ENCODE results near the gene RIMBP2. TPM values are rescaled to one million over a fixed set of nuclear protein-coding genes. Genes with fewer than 3 reads are reported as not detected.
"Not testable (repeated sequence)": the region's sequence is repeated elsewhere in the genome, so short reads cannot be mapped to it uniquely, and the experiment has no call there.

Gene RIMBP2
- total and polyA plus RNA-seq, 2 experiments from 2014 or later: 0.31 to 0.37 TPM

DNA sequence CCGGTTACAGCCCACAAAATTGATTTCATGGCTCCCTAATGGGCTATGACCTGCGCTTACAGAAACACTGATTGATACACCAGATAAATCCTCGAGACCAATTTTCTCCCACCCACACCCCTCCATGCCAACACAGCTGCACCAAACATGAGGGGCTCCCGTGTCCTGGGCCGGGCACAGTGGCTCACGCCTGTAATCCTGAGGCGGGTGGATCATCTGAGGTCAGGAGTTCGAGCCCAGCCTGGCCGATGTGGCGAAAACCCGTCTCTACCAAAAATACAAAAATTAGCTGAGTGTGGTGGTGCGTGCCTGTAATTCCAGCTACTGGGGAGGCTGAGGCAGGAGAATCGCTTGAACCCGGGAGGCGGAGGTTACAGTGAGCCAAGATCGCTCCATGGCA, 27.1 kb downstream of the RIMBP2 start:
- not testable (repeated sequence) for ATAC-seq; H3K4me2 ChIP-seq; H3K9me2 ChIP-seq (ENCODE audit: insufficient read depth); H3K36me3 Mint-ChIP-seq (ENCODE audit: low read depth); H3K4me1 Mint-ChIP-seq; H3K36me3 ChIP-seq (ENCODE audit: insufficient read depth); H4K20me1 ChIP-seq (replicated peaks; ENCODE audit: insufficient read depth); H2AFZ ChIP-seq; H3F3A ChIP-seq (replicated peaks; ENCODE audit: low read depth); H3K27me3 Mint-ChIP-seq (ENCODE audit: insufficient read depth, low read depth, poor library complexity); H3K4me1 ChIP-seq (ENCODE audit: insufficient read depth); H3K4me3 ChIP-seq; H3K79me2 ChIP-seq (replicated peaks; ENCODE audit: insufficient read depth); H3K27ac Mint-ChIP-seq; H3K27ac ChIP-seq (ENCODE audit: low read depth); DNase-seq (ENCODE audit: low spot score); H3K4me3 Mint-ChIP-seq; H3K27me3 ChIP-seq (ENCODE audit: insufficient read depth)
- H3K9me3 Mint-ChIP-seq: peaks cover 98% of the 10 kb centered on the region

DNA sequence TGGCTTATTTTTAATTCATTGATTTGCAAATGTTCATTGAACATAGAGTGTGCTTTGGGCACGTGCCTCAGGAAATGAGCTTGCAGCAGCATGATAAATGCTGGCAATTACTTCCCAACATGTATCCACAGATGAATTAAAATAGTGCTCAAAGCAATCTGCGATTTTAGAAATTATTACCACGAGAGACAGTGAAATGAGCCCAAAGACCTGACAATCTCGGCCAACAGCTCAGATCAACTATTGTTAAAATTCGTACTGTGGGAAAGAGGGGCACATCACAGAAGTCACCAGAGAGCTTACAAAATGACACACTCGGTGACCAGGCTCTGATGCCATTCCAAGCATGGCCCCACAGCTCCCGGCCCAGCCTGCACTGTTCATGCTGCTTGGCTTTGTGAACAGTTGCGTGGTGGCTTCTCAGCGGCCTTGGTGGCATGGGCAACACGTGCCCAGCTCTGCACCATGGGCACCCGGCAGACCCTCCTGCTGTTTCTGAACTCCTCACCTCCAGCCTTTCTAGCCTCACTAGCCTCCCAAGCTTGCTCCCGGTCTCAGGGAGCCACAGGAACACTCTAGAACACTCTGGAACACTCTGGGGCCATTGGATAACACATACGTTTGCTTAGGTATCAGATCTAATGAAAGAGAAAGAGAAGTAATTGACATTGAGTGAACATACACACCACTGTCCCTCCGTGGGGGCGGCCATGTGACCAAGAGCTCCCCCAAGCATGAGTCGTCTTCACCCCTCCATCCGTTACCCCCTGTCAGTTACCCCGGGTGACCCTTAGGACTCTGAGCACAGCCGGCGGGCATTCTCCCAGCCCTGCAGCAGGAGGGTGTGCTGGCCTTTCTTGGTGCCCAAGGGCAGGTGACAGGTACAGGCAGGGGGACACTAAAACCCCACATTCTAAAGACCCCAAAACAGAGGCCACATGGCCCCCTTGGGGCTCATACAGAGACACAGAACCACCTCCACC, 28.0 kb downstream of the RIMBP2 start:
- Histone ChIP-seq H3K27ac (ENCODE audit: low read depth) (no peak overlapping the region), H3K79me2 (replicated peaks; ENCODE audit: insufficient read depth) (no peaks in the 10 kb centered on the region), H4K20me1 (replicated peaks; ENCODE audit: insufficient read depth) (no peaks in the 10 kb centered on the region), H3K4me2 (no peak overlapping the region), H3K27me3 (ENCODE audit: insufficient read depth) (no peaks in the 10 kb centered on the region), H3K4me3 (no peak overlapping the region), H3K9me2 (ENCODE audit: insufficient read depth) (no peaks in the 10 kb centered on the region), H2AFZ (no peak overlapping the region), H3K4me1 (ENCODE audit: insufficient read depth) (no peaks in the 10 kb centered on the region), H3K36me3 (ENCODE audit: insufficient read depth) (no peaks in the 10 kb centered on the region), H3F3A (replicated peaks; ENCODE audit: low read depth) (no peaks in the 10 kb centered on the region)
- no peaks in the 10 kb centered on the region; the same call in 2 of the 3 replicates for H3K4me1 Mint-ChIP-seq
- H3K9me3 Mint-ChIP-seq: peaks cover 98% of the 10 kb centered on the region
- DNase-seq (ENCODE audit: low spot score): no peak
- peaks cover 3% of the 10 kb centered on the region for H3K27me3 Mint-ChIP-seq (ENCODE audit: insufficient read depth, low read depth, poor library complexity)
- H3K36me3 Mint-ChIP-seq (ENCODE audit: low read depth): peaks cover 5% of the 10 kb centered on the region; the same call in 2 of the 3 replicates
- ATAC-seq: no peak
- no peak overlapping the region for H3K4me3 Mint-ChIP-seq
- H3K27ac Mint-ChIP-seq: no peak overlapping the region
- TF ChIP-seq CREB1 (CRISPR knock-in tag; IDR thresholded peaks at IDR 0.05; ENCODE audit: low read depth) (no peak), NANOG (IDR thresholded peaks at IDR 0.05; ENCODE audit: borderline replicate concordance) (no peak), JUNB (IDR thresholded peaks at IDR 0.05; ENCODE audit: unreplicated experiment) (no peak)
- TF ChIP-seq, protein P1, sequence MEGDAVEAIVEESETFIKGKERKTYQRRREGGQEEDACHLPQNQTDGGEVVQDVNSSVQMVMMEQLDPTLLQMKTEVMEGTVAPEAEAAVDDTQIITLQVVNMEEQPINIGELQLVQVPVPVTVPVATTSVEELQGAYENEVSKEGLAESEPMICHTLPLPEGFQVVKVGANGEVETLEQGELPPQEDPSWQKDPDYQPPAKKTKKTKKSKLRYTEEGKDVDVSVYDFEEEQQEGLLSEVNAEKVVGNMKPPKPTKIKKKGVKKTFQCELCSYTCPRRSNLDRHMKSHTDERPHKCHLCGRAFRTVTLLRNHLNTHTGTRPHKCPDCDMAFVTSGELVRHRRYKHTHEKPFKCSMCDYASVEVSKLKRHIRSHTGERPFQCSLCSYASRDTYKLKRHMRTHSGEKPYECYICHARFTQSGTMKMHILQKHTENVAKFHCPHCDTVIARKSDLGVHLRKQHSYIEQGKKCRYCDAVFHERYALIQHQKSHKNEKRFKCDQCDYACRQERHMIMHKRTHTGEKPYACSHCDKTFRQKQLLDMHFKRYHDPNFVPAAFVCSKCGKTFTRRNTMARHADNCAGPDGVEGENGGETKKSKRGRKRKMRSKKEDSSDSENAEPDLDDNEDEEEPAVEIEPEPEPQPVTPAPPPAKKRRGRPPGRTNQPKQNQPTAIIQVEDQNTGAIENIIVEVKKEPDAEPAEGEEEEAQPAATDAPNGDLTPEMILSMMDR (conservative IDR thresholded peaks at IDR 0.05; ENCODE audit: low read depth in 2 of 2): no peak
- TF ChIP-seq, protein P2, sequence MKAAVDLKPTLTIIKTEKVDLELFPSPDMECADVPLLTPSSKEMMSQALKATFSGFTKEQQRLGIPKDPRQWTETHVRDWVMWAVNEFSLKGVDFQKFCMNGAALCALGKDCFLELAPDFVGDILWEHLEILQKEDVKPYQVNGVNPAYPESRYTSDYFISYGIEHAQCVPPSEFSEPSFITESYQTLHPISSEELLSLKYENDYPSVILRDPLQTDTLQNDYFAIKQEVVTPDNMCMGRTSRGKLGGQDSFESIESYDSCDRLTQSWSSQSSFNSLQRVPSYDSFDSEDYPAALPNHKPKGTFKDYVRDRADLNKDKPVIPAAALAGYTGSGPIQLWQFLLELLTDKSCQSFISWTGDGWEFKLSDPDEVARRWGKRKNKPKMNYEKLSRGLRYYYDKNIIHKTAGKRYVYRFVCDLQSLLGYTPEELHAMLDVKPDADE (IDR thresholded peaks at IDR 0.05): no peak
- TF ChIP-seq, protein P3, sequence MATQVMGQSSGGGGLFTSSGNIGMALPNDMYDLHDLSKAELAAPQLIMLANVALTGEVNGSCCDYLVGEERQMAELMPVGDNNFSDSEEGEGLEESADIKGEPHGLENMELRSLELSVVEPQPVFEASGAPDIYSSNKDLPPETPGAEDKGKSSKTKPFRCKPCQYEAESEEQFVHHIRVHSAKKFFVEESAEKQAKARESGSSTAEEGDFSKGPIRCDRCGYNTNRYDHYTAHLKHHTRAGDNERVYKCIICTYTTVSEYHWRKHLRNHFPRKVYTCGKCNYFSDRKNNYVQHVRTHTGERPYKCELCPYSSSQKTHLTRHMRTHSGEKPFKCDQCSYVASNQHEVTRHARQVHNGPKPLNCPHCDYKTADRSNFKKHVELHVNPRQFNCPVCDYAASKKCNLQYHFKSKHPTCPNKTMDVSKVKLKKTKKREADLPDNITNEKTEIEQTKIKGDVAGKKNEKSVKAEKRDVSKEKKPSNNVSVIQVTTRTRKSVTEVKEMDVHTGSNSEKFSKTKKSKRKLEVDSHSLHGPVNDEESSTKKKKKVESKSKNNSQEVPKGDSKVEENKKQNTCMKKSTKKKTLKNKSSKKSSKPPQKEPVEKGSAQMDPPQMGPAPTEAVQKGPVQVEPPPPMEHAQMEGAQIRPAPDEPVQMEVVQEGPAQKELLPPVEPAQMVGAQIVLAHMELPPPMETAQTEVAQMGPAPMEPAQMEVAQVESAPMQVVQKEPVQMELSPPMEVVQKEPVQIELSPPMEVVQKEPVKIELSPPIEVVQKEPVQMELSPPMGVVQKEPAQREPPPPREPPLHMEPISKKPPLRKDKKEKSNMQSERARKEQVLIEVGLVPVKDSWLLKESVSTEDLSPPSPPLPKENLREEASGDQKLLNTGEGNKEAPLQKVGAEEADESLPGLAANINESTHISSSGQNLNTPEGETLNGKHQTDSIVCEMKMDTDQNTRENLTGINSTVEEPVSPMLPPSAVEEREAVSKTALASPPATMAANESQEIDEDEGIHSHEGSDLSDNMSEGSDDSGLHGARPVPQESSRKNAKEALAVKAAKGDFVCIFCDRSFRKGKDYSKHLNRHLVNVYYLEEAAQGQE (IDR thresholded peaks at IDR 0.05; ENCODE audit: unreplicated experiment): no peak
- TF ChIP-seq, protein P4, sequence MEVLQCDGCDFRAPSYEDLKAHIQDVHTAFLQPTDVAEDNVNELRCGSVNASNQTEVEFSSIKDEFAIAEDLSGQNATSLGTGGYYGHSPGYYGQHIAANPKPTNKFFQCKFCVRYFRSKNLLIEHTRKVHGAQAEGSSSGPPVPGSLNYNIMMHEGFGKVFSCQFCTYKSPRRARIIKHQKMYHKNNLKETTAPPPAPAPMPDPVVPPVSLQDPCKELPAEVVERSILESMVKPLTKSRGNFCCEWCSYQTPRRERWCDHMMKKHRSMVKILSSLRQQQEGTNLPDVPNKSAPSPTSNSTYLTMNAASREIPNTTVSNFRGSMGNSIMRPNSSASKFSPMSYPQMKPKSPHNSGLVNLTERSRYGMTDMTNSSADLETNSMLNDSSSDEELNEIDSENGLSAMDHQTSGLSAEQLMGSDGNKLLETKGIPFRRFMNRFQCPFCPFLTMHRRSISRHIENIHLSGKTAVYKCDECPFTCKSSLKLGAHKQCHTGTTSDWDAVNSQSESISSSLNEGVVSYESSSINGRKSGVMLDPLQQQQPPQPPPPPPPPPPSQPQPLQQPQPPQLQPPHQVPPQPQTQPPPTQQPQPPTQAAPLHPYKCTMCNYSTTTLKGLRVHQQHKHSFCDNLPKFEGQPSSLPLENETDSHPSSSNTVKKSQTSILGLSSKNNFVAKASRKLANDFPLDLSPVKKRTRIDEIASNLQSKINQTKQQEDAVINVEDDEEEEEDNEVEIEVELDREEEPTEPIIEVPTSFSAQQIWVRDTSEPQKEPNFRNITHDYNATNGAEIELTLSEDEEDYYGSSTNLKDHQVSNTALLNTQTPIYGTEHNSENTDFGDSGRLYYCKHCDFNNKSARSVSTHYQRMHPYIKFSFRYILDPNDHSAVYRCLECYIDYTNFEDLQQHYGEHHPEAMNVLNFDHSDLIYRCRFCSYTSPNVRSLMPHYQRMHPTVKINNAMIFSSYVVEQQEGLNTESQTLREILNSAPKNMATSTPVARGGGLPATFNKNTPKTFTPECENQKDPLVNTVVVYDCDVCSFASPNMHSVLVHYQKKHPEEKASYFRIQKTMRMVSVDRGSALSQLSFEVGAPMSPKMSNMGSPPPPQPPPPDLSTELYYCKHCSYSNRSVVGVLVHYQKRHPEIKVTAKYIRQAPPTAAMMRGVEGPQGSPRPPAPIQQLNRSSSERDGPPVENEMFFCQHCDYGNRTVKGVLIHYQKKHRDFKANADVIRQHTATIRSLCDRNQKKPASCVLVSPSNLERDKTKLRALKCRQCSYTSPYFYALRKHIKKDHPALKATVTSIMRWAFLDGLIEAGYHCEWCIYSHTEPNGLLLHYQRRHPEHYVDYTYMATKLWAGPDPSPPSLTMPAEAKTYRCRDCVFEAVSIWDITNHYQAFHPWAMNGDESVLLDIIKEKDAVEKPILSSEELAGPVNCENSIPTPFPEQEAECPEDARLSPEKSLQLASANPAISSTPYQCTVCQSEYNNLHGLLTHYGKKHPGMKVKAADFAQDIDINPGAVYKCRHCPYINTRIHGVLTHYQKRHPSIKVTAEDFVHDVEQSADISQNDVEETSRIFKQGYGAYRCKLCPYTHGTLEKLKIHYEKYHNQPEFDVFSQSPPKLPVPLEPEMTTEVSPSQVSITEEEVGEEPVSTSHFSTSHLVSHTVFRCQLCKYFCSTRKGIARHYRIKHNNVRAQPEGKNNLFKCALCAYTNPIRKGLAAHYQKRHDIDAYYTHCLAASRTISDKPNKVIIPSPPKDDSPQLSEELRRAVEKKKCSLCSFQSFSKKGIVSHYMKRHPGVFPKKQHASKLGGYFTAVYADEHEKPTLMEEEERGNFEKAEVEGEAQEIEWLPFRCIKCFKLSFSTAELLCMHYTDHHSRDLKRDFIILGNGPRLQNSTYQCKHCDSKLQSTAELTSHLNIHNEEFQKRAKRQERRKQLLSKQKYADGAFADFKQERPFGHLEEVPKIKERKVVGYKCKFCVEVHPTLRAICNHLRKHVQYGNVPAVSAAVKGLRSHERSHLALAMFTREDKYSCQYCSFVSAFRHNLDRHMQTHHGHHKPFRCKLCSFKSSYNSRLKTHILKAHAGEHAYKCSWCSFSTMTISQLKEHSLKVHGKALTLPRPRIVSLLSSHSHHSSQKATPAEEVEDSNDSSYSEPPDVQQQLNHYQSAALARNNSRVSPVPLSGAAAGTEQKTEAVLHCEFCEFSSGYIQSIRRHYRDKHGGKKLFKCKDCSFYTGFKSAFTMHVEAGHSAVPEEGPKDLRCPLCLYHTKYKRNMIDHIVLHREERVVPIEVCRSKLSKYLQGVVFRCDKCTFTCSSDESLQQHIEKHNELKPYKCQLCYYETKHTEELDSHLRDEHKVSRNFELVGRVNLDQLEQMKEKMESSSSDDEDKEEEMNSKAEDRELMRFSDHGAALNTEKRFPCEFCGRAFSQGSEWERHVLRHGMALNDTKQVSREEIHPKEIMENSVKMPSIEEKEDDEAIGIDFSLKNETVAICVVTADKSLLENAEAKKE (CRISPR knock-in tag; IDR thresholded peaks at IDR 0.05): no peak
